ENCODE results near the gene HNRNPC. TPM values are rescaled to one million over a fixed set of nuclear protein-coding genes. Genes with fewer than 3 reads are reported as not detected.

Gene HNRNPC
- total RNA-seq, 1 experiment from 2014 or later = 843 TPM

DNA sequence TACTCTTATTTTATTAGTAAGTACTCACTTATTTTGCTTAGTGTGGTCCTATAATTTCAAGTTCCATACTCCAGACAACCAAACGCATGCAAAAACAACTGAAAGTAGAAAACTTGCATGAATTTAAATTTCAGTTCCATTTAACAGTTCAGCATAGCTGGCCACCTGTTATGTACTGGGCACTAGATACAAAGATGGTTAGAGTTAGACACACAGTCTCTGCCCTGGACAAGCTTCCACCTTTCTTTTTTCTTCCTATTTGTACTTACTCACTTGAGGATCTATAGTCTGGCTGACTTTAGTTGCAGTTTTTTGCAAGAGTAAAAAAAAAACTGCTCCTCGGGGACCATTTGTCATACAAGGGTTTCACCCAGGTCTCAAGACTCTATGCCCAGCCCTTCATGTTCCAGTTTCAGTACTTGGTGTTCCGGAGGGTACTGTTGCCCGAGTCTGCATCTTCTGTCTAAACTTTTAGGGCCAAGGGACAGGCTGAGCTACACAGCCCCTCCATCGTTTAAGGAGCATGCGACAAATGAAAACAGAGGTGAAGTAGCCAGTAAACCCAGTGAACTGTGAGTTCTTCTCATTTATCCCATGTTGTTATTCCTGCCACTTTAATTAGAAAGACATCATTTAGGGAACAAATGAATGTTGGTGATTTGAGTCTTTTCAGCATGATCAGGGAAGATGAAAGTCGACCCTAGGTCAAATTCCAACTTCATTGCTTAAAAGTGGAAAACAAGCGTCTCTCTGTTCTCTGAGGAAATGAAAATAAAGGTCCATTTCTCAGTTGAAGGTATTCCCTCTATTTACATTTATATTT is 33.0 kb upstream of the HNRNPC start:
- Histone ChIP-seq H3K4me3 (replicated peaks in 1 of 2; ENCODE audit: low read depth in 1 of 2, low read length in 2 of 2) (no peak overlapping the region), H2AFZ (ENCODE audit: low read depth, low read length, poor library complexity, severe bottlenecking) (no peak overlapping the region), H3K4me2 (ENCODE audit: low read length) (no peak overlapping the region), H3K79me2 (ENCODE audit: insufficient read depth, low read length) (no peaks in the 10 kb centered on the region), H3K27me3 (ENCODE audit: insufficient read depth, low read length) (no peaks in the 10 kb centered on the region), H3K4me1 (ENCODE audit: control insufficient read depth in 1 of 2, insufficient read depth in 2 of 2, low read length in 2 of 2) (0 out of 4 replicates have a peak, but pooled peaks cover 0 to 3% of the 10 kb centered on the region in 2 experiments), H3K36me3 (ENCODE audit: control insufficient read depth in 1 of 2, insufficient read depth in 2 of 2, low read length in 2 of 2) (no peaks in the 10 kb centered on the region), H3K9ac (ENCODE audit: low read length) (no peak overlapping the region), H3K9me2 (ENCODE audit: insufficient read depth) (no peaks in the 10 kb centered on the region), H4K20me1 (ENCODE audit: insufficient read depth) (no peaks in the 10 kb centered on the region), H3K27ac (ENCODE audit: low read depth, low read length) (no peak overlapping the region), H3K9me3 (ENCODE audit: control insufficient read depth in 1 of 2, insufficient read depth in 1 of 2, low read depth in 1 of 2, low read length in 2 of 2) (no peaks in the 10 kb centered on the region)
- DNase-seq (ENCODE audit: low read depth, low spot score) (no peak), ATAC-seq (no peak)
- ChIA-PET RAD21 (ENCODE audit: low non-redundant PET in 1 of 2, low total read pairs in 2 of 2, uncharacterized antibody in 2 of 2, unreplicated experiment in 2 of 2) (no interaction called here), POLR2A (interaction anchor here (0.7 to 0.9 kb wide), 2 partner anchors 110 to 1984 kb away, joined by 4 to 6 read pairs; no protein-coding TSS in a partner anchor), CTCF (no interaction called here)
- TF ChIP-seq, protein P1, sequence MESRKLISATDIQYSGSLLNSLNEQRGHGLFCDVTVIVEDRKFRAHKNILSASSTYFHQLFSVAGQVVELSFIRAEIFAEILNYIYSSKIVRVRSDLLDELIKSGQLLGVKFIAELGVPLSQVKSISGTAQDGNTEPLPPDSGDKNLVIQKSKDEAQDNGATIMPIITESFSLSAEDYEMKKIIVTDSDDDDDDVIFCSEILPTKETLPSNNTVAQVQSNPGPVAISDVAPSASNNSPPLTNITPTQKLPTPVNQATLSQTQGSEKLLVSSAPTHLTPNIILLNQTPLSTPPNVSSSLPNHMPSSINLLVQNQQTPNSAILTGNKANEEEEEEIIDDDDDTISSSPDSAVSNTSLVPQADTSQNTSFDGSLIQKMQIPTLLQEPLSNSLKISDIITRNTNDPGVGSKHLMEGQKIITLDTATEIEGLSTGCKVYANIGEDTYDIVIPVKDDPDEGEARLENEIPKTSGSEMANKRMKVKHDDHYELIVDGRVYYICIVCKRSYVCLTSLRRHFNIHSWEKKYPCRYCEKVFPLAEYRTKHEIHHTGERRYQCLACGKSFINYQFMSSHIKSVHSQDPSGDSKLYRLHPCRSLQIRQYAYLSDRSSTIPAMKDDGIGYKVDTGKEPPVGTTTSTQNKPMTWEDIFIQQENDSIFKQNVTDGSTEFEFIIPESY (IDR thresholded peaks at IDR 0.05; ENCODE audit: extremely low read depth, insufficient replicate concordance, low read length) = no peak
- no peak for TF ChIP-seq JUND (IDR thresholded peaks at IDR 0.05)
- TF ChIP-seq, protein P2, sequence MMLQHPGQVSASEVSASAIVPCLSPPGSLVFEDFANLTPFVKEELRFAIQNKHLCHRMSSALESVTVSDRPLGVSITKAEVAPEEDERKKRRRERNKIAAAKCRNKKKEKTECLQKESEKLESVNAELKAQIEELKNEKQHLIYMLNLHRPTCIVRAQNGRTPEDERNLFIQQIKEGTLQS (IDR thresholded peaks at IDR 0.05) = no peak
- no peak for TF ChIP-seq EZH2 (IDR thresholded peaks at IDR 0.05)
- TF ChIP-seq RAD21 (IDR thresholded peaks at IDR 0.05; ENCODE audit: low read depth) = no peak
- TF ChIP-seq POLR2A (IDR thresholded peaks at IDR 0.05; ENCODE audit: borderline replicate concordance, extremely low read depth, insufficient read depth, insufficient read length) = no peak
- TF ChIP-seq, protein P3, sequence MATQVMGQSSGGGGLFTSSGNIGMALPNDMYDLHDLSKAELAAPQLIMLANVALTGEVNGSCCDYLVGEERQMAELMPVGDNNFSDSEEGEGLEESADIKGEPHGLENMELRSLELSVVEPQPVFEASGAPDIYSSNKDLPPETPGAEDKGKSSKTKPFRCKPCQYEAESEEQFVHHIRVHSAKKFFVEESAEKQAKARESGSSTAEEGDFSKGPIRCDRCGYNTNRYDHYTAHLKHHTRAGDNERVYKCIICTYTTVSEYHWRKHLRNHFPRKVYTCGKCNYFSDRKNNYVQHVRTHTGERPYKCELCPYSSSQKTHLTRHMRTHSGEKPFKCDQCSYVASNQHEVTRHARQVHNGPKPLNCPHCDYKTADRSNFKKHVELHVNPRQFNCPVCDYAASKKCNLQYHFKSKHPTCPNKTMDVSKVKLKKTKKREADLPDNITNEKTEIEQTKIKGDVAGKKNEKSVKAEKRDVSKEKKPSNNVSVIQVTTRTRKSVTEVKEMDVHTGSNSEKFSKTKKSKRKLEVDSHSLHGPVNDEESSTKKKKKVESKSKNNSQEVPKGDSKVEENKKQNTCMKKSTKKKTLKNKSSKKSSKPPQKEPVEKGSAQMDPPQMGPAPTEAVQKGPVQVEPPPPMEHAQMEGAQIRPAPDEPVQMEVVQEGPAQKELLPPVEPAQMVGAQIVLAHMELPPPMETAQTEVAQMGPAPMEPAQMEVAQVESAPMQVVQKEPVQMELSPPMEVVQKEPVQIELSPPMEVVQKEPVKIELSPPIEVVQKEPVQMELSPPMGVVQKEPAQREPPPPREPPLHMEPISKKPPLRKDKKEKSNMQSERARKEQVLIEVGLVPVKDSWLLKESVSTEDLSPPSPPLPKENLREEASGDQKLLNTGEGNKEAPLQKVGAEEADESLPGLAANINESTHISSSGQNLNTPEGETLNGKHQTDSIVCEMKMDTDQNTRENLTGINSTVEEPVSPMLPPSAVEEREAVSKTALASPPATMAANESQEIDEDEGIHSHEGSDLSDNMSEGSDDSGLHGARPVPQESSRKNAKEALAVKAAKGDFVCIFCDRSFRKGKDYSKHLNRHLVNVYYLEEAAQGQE (IDR thresholded peaks at IDR 0.05; ENCODE audit: low read depth) = no peak
- TF ChIP-seq POLR2AphosphoS5 (IDR thresholded peaks at IDR 0.05; ENCODE audit: low read depth, low read length) = no peak
- TF ChIP-seq EZH2phosphoT487 (IDR thresholded peaks at IDR 0.05; ENCODE audit: borderline replicate concordance) = no peak
- no peak for TF ChIP-seq ELF1 (IDR thresholded peaks at IDR 0.05; ENCODE audit: borderline replicate concordance, low read depth)
- TF ChIP-seq, protein P4, sequence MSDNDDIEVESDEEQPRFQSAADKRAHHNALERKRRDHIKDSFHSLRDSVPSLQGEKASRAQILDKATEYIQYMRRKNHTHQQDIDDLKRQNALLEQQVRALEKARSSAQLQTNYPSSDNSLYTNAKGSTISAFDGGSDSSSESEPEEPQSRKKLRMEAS (IDR thresholded peaks at IDR 0.05) = no peak
- TF ChIP-seq YY1 (IDR thresholded peaks at IDR 0.05; ENCODE audit: extremely low read depth, insufficient replicate concordance, low read depth, low read length) = no peak
- TF ChIP-seq TCF7L2 (IDR thresholded peaks at IDR 0.05; ENCODE audit: borderline replicate concordance, extremely low read depth, insufficient read depth, insufficient read length) = no peak
- TF ChIP-seq CEBPB (IDR thresholded peaks at IDR 0.05; ENCODE audit: low read depth) = no peak
- TF ChIP-seq EGR1 (IDR thresholded peaks at IDR 0.05; ENCODE audit: low read depth) = no peak
- no peak for TF ChIP-seq SIN3A (IDR thresholded peaks at IDR 0.05; ENCODE audit: low read depth)
- TF ChIP-seq, protein P5, sequence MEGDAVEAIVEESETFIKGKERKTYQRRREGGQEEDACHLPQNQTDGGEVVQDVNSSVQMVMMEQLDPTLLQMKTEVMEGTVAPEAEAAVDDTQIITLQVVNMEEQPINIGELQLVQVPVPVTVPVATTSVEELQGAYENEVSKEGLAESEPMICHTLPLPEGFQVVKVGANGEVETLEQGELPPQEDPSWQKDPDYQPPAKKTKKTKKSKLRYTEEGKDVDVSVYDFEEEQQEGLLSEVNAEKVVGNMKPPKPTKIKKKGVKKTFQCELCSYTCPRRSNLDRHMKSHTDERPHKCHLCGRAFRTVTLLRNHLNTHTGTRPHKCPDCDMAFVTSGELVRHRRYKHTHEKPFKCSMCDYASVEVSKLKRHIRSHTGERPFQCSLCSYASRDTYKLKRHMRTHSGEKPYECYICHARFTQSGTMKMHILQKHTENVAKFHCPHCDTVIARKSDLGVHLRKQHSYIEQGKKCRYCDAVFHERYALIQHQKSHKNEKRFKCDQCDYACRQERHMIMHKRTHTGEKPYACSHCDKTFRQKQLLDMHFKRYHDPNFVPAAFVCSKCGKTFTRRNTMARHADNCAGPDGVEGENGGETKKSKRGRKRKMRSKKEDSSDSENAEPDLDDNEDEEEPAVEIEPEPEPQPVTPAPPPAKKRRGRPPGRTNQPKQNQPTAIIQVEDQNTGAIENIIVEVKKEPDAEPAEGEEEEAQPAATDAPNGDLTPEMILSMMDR (IDR thresholded peaks at IDR 0.05 in 2 of 3, conservative IDR thresholded peaks at IDR 0.05 in 1 of 3; ENCODE audit: borderline replicate concordance in 1 of 3, insufficient read depth in 1 of 3, low read depth in 2 of 3, low read length in 2 of 3) = no peak
- TF ChIP-seq SRF (IDR thresholded peaks at IDR 0.05; ENCODE audit: low read depth) = no peak
- TF ChIP-seq SP1 (IDR thresholded peaks at IDR 0.05; ENCODE audit: low read depth) = no peak
- no peak for TF ChIP-seq ZFX (IDR thresholded peaks at IDR 0.05)
- no TSS peak for BruUV-seq (replicated peaks)
- intact Hi-C loops (cut with micrococcal nuclease) = no loop called here

All from HCT116 (cell line).